ENCODE measurements around the gene PPDPF. TPM values are rescaled to one million over a fixed set of nuclear protein-coding genes. Genes with fewer than 3 reads are reported as not detected.

PPDPF gene
- total and polyA plus RNA-seq, 2 donors (not counting 1 experiment from before 2014, with no cell fraction given), result 34.0 to 58.0 TPM

- Histone ChIP-seq H3K4me1 (ENCODE audit: control insufficient read depth, extremely low read depth, insufficient read depth, low read length) (no peaks in the 10 kb centered on the region), H2AFZ (ENCODE audit: low read length) (no peak overlapping the region), H3K36me3 (ENCODE audit: control insufficient read depth, insufficient read depth, low read length) (no peaks in the 10 kb centered on the region), H4K20me1 (ENCODE audit: control insufficient read depth, extremely low read depth, insufficient read depth, low read length) (no peaks in the 10 kb centered on the region), H3K9me3 (ENCODE audit: control insufficient read depth, insufficient read depth, low read depth, low read length) (no peaks in the 10 kb centered on the region), H3K4me3 (replicated peaks in 1 of 4; ENCODE audit: control extremely low read depth in 1 of 4, insufficient read depth in 1 of 4, low read depth in 3 of 4, low read length in 4 of 4) (no peak overlapping the region), H3K79me2 (ENCODE audit: control insufficient read depth, insufficient read depth, low read length) (no peaks in the 10 kb centered on the region), H3K27ac (ENCODE audit: insufficient read depth, low read length) (no peak overlapping the region), H3K9ac (ENCODE audit: insufficient read depth, low read length) (no peak overlapping the region), H3K27me3 (ENCODE audit: control insufficient read depth, insufficient read depth, low read length) (peaks cover 20% of the 10 kb centered on the region), H3K4me2 (ENCODE audit: extremely low read depth, insufficient read depth, low read length) (no peak overlapping the region)
- TF ChIP-seq EZH2 (IDR thresholded peaks at IDR 0.05; ENCODE audit: low read length, missing control alignments), result no peak
- TF ChIP-seq, protein P1, sequence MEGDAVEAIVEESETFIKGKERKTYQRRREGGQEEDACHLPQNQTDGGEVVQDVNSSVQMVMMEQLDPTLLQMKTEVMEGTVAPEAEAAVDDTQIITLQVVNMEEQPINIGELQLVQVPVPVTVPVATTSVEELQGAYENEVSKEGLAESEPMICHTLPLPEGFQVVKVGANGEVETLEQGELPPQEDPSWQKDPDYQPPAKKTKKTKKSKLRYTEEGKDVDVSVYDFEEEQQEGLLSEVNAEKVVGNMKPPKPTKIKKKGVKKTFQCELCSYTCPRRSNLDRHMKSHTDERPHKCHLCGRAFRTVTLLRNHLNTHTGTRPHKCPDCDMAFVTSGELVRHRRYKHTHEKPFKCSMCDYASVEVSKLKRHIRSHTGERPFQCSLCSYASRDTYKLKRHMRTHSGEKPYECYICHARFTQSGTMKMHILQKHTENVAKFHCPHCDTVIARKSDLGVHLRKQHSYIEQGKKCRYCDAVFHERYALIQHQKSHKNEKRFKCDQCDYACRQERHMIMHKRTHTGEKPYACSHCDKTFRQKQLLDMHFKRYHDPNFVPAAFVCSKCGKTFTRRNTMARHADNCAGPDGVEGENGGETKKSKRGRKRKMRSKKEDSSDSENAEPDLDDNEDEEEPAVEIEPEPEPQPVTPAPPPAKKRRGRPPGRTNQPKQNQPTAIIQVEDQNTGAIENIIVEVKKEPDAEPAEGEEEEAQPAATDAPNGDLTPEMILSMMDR (conservative IDR thresholded peaks at IDR 0.05 in 1 of 2, IDR thresholded peaks at IDR 0.05 in 1 of 2; ENCODE audit: low read depth in 1 of 2, low read length in 2 of 2), result no peak
- DNase-seq (ENCODE audit: low read depth in 2 of 2), result peak; percentile 6 to 20
Measured at GRCh38 chr20:63475209-63475608, 45.4 kb upstream of the PPDPF start.

GRCh38 chr20:63477061-63477616, 43.4 kb upstream of the PPDPF start:
- no peaks in the 10 kb centered on the region for H3K4me1 ChIP-seq (ENCODE audit: control insufficient read depth, extremely low read depth, insufficient read depth, low read length)
- H3K36me3 ChIP-seq (ENCODE audit: control insufficient read depth, insufficient read depth, low read length), result no peaks in the 10 kb centered on the region
- peaks cover 20% of the 10 kb centered on the region for H3K27me3 ChIP-seq (ENCODE audit: control insufficient read depth, insufficient read depth, low read length)
- H4K20me1 ChIP-seq (ENCODE audit: control insufficient read depth, extremely low read depth, insufficient read depth, low read length), result no peaks in the 10 kb centered on the region
- H3K4me3 ChIP-seq (replicated peaks in 1 of 4; ENCODE audit: control extremely low read depth in 1 of 4, insufficient read depth in 1 of 4, low read depth in 3 of 4, low read length in 4 of 4), result no peak overlapping the region
- H3K27ac ChIP-seq (ENCODE audit: insufficient read depth, low read length), result no peak overlapping the region
- no peaks in the 10 kb centered on the region for H3K9me3 ChIP-seq (ENCODE audit: control insufficient read depth, insufficient read depth, low read depth, low read length)
- TF ChIP-seq, protein P1 (conservative IDR thresholded peaks at IDR 0.05 in 1 of 2, IDR thresholded peaks at IDR 0.05 in 1 of 2; ENCODE audit: low read depth in 1 of 2, low read length in 2 of 2), result no peak
- TF ChIP-seq EZH2 (IDR thresholded peaks at IDR 0.05; ENCODE audit: low read length, missing control alignments), result no peak
- no peak overlapping the region for H3K4me2 ChIP-seq (ENCODE audit: extremely low read depth, insufficient read depth, low read length)
- no peak for DNase-seq (ENCODE audit: low read depth in 2 of 2)
- H3K79me2 ChIP-seq (ENCODE audit: control insufficient read depth, insufficient read depth, low read length), result no peaks in the 10 kb centered on the region
- no peak overlapping the region for H3K9ac ChIP-seq (ENCODE audit: insufficient read depth, low read length)
- no peak overlapping the region for H2AFZ ChIP-seq (ENCODE audit: low read length)

DNA sequence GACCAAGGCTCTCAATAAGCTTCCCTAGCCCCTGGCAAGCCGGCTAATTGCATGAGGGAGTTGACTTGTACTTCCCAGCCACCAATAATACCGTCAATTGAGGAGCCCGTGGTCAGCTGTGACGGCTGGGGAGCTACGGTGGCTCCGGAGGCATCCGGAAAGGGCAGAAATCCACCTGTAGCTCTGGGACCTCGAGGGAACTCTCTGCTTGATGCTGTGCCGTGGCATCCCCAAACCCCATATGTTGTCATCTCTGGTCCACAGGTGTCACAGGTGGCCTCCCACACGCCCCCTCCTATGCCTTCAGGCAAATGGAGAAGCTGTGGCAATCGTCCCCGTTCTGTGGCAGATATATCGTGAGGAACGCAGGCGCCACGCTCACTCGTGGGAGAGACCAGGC, 42.6 kb upstream of the PPDPF start:
- Histone ChIP-seq H2AFZ (ENCODE audit: low read length) (no peak overlapping the region), H3K27ac (ENCODE audit: insufficient read depth, low read length) (no peak overlapping the region), H3K27me3 (ENCODE audit: control insufficient read depth, insufficient read depth, low read length) (peaks cover 20% of the 10 kb centered on the region), H3K4me1 (ENCODE audit: control insufficient read depth, extremely low read depth, insufficient read depth, low read length) (no peaks in the 10 kb centered on the region), H3K36me3 (ENCODE audit: control insufficient read depth, insufficient read depth, low read length) (no peaks in the 10 kb centered on the region), H3K4me2 (ENCODE audit: extremely low read depth, insufficient read depth, low read length) (no peak overlapping the region), H3K79me2 (ENCODE audit: control insufficient read depth, insufficient read depth, low read length) (no peaks in the 10 kb centered on the region), H3K9me3 (ENCODE audit: control insufficient read depth, insufficient read depth, low read depth, low read length) (no peaks in the 10 kb centered on the region), H3K9ac (ENCODE audit: insufficient read depth, low read length) (no peak overlapping the region), H3K4me3 (replicated peaks in 1 of 4; ENCODE audit: control extremely low read depth in 1 of 4, insufficient read depth in 1 of 4, low read depth in 3 of 4, low read length in 4 of 4) (no peak overlapping the region), H4K20me1 (ENCODE audit: control insufficient read depth, extremely low read depth, insufficient read depth, low read length) (no peaks in the 10 kb centered on the region)
- no peak for TF ChIP-seq EZH2 (IDR thresholded peaks at IDR 0.05; ENCODE audit: low read length, missing control alignments)
- DNase-seq (ENCODE audit: low read depth in 2 of 2), result no peak
